H1 (cell line): ENCODE measurements around the gene FLT1. TPM values are rescaled to one million over a fixed set of nuclear protein-coding genes. Genes with fewer than 3 reads are reported as not detected.

Experiments used
- CTCF ChIA-PET: fragments of 300-600 bp; sonication (Branson Sonifier 250); formaldehyde crosslinking; loops from one replicate; lab custom pipeline; 2021; ENCODE audit not compliant: partially characterized antibody; lab: Charles Lee
- POLR2A ChIA-PET: fragments of 300-600 bp; sonication (Branson Sonifier 250); formaldehyde crosslinking; loops from one replicate; lab custom pipeline; 2021; ENCODE audit warnings: inconsistent platforms; ENCODE audit not compliant: partially characterized antibody; lab: Charles Lee
- DNase-seq, 2 experiments: peaks; one replicate each; pipeline versions ENCODE4 v3.0.0 to v3.0.0-alpha.2; 2010 to 2022; ENCODE audit warnings: low spot score in 2 of 2, low read depth in 1 of 2, mixed read lengths in 1 of 2
- FAIRE-seq: peaks from 2 replicates; lab custom pipeline; 2011; peaks lifted over from hg19 to GRCh38; lab: Jason Lieb, UNC
- H2AFZ ChIP-seq: 2 replicates; pipeline ENCODE4 v1.8.1; 2012; ENCODE audit warnings: low read length, inconsistent platforms
- H2AK5ac ChIP-seq: 2 replicates; pipeline ENCODE4 v1.6.1; 2013; ENCODE audit warnings: low read depth, low read length
- H2BK120ac ChIP-seq: replicated peaks from 2 replicates; pipeline ENCODE3; 2013; ENCODE audit warnings: low read depth, low read length, inconsistent platforms
- H2BK12ac ChIP-seq: 2 replicates; pipeline ENCODE4 v1.6.1; 2013; ENCODE audit warnings: low read depth, low read length
- H2BK15ac ChIP-seq: 2 replicates; pipeline ENCODE4 v1.6.1; 2013; ENCODE audit warnings: low read length
- H2BK20ac ChIP-seq: 2 replicates; pipeline ENCODE4 v1.6.1; 2013; ENCODE audit warnings: low read length
- H2BK5ac ChIP-seq: 2 replicates; pipeline ENCODE4 v1.6.1; 2013; ENCODE audit warnings: low read depth, low read length
- H3K14ac ChIP-seq: 2 replicates; pipeline ENCODE4 v1.6.1; 2013; ENCODE audit warnings: inconsistent platforms; ENCODE audit not compliant: insufficient read length
- H3K18ac ChIP-seq: 2 replicates; pipeline ENCODE4 v1.6.1; 2013; ENCODE audit warnings: low read length; ENCODE audit errors: extremely low read depth
- H3K23ac ChIP-seq: 2 replicates; pipeline ENCODE4 v1.6.1; 2013; ENCODE audit warnings: inconsistent platforms; ENCODE audit not compliant: insufficient read length
- H3K23me2 ChIP-seq: 2 replicates; pipeline ENCODE4 v1.6.1; 2013; ENCODE audit warnings: low read depth, low read length
- H3K27ac ChIP-seq: 2 replicates; pipeline ENCODE4 v1.6.1; 2011; ENCODE audit warnings: low read depth, low read length, inconsistent platforms
- H3K27me3 ChIP-seq, 4 experiments: replicated peaks in 1 of 4; 1 replicate in 1 of 4; 2 replicates in 3 of 4; pipeline versions ENCODE4 v1.6.1 to v1.8.1; 2011 to 2013; ENCODE audit warnings: low read length in 3 of 4, mild to moderate bottlenecking in 3 of 4, inconsistent platforms in 2 of 4, mixed read lengths in 2 of 4, moderate library complexity in 1 of 4; ENCODE audit not compliant: control insufficient read depth in 3 of 4, insufficient read depth in 3 of 4; ENCODE audit errors: extremely low read depth in 1 of 4
- H3K36me3 ChIP-seq, 4 experiments: 2 replicates each; pipeline versions ENCODE4 v1.6.1 to v1.8.1; 2011 to 2013; ENCODE audit warnings: mild to moderate bottlenecking in 4 of 4, low read length in 3 of 4, moderate library complexity in 2 of 4, control low read depth in 1 of 4, inconsistent platforms in 1 of 4; ENCODE audit not compliant: insufficient read depth in 4 of 4, control insufficient read depth in 2 of 4
- H3K4ac ChIP-seq: replicated peaks from 2 replicates; pipeline ENCODE3; 2013; ENCODE audit warnings: low read length, low read depth, mixed read lengths, inconsistent platforms; ENCODE audit not compliant: insufficient read length
- H3K4me1 ChIP-seq, 4 experiments: replicated peaks in 1 of 4; 1 replicate in 1 of 4; 2 replicates in 3 of 4; pipeline versions ENCODE4 v1.6.1 to v1.8.1; 2011 to 2013; ENCODE audit warnings: low read length in 3 of 4, inconsistent platforms in 2 of 4, mixed read lengths in 1 of 4; ENCODE audit not compliant: insufficient read depth in 4 of 4, control insufficient read depth in 3 of 4
- H3K4me2 ChIP-seq, 2 experiments: 2 replicates each; pipeline versions ENCODE4 v1.6.1 to v1.8.1; 2011 to 2013; ENCODE audit warnings: low read depth in 2 of 2, low read length in 2 of 2, control low read depth in 1 of 2, inconsistent platforms in 1 of 2, mild to moderate bottlenecking in 1 of 2; ENCODE audit not compliant: insufficient read depth in 1 of 2
- H3K4me3 ChIP-seq, 4 experiments: fragments of 200-600, 300-600 bp in 1 of 4; sonication (generic), shearing (Covaris generic), sonication (Bioruptor Twin) in 1 of 4; 2 replicates each; pipeline versions ENCODE4 v1.5.1 to v1.8.1; 2011 to 2016; ENCODE audit warnings: low read length in 4 of 4, low read depth in 3 of 4, control low read depth in 2 of 4, inconsistent platforms in 2 of 4, mild to moderate bottlenecking in 2 of 4, mixed read lengths in 1 of 4, moderate library complexity in 1 of 4; ENCODE audit not compliant: insufficient read depth in 2 of 4; ENCODE audit errors: extremely low read depth in 1 of 4
- H3K56ac ChIP-seq: replicated peaks from 2 replicates; pipeline ENCODE3; 2013; ENCODE audit warnings: low read depth, mild to moderate bottlenecking, mixed read lengths, low read length, inconsistent platforms; ENCODE audit not compliant: insufficient read length
- H3K79me1 ChIP-seq: 2 replicates; pipeline ENCODE4 v1.6.1; 2013; ENCODE audit warnings: low read depth, low read length, control low read depth
- H3K79me2 ChIP-seq, 2 experiments: 2 replicates each; pipeline versions ENCODE4 v1.6.1 to v1.8.1; 2012 to 2013; ENCODE audit warnings: low read length in 2 of 2, mild to moderate bottlenecking in 2 of 2, inconsistent platforms in 1 of 2; ENCODE audit not compliant: insufficient read depth in 2 of 2, control insufficient read depth in 1 of 2
- H3K9ac ChIP-seq, 4 experiments: replicated peaks in 1 of 4; 1 replicate in 1 of 4; 2 replicates in 3 of 4; pipeline versions ENCODE4 v1.6.1 to v1.8.1; 2011 to 2013; ENCODE audit warnings: low read depth in 3 of 4, low read length in 3 of 4, control low read depth in 2 of 4, mild to moderate bottlenecking in 2 of 4, moderate library complexity in 2 of 4, inconsistent platforms in 1 of 4; ENCODE audit errors: extremely low read depth in 1 of 4
- H3K9me3 ChIP-seq, 2 experiments: 2 replicates each; pipeline versions ENCODE4 v1.6.1 to v1.8.1; 2012 to 2013; ENCODE audit warnings: mild to moderate bottlenecking in 2 of 2, moderate library complexity in 2 of 2, control low read depth in 1 of 2, inconsistent platforms in 1 of 2, low read depth in 1 of 2, low read length in 1 of 2, mixed read lengths in 1 of 2; ENCODE audit not compliant: insufficient read depth in 2 of 2
- H4K20me1 ChIP-seq, 2 experiments: replicated peaks in 1 of 2; 2 replicates each; pipeline versions ENCODE3 to v1.8.1; 2011 to 2013; ENCODE audit warnings: inconsistent platforms in 2 of 2, low read length in 2 of 2, mild to moderate bottlenecking in 1 of 2; ENCODE audit not compliant: insufficient read depth in 2 of 2, control insufficient read depth in 1 of 2
- H4K5ac ChIP-seq: 2 replicates; pipeline ENCODE4 v1.6.1; 2013; ENCODE audit warnings: low read length, low read depth, mixed read lengths, inconsistent platforms; ENCODE audit not compliant: insufficient read length
- H4K8ac ChIP-seq: 2 replicates; pipeline ENCODE4 v1.8.0; 2013; ENCODE audit warnings: mild to moderate bottlenecking, moderate library complexity, low read length, inconsistent platforms; ENCODE audit not compliant: insufficient read depth; ENCODE audit errors: extremely low read depth
- H4K91ac ChIP-seq: replicated peaks from 2 replicates; pipeline ENCODE3; 2013; ENCODE audit warnings: low read length, mixed read lengths, inconsistent platforms; ENCODE audit not compliant: insufficient read length
- SP2 ChIP-seq: IDR thresholded peaks from 2 replicates; pipeline ENCODE4 v1.6.1; 2012; ENCODE audit warnings: mild to moderate bottlenecking, low read length, inconsistent platforms
- TEAD4 ChIP-seq: IDR thresholded peaks from 2 replicates; pipeline ENCODE4 v1.6.1; 2012; ENCODE audit warnings: low read depth, low read length, inconsistent platforms, mixed read lengths
- WGBS, 2 experiments: shearing (Covaris generic) in 1 of 2; methylation state at CpG; one replicate each; pipeline versions ENCODE4 v1.1.6 to v1.1.7; 2013 to 2015; ENCODE audit warnings: low lambda C conversion rate in 2 of 2, mixed read lengths in 2 of 2, inconsistent platforms in 1 of 2, low coverage in 1 of 2, missing lambda C conversion rate in 1 of 2; ENCODE audit not compliant: insufficient replicate concordance in 2 of 2, insufficient coverage in 1 of 2, insufficient read length in 1 of 2; ENCODE audit errors: extremely low coverage in 1 of 2, missing lambda C conversion rate in 1 of 2; 5-methylcytosine and 5-hydroxymethylcytosine counted together
- polyA plus RNA-seq, 7 experiments: library from polyadenylated mRNA; depleted of rRNA in 3 of 7; stranded (reverse) in 5 of 7; unstranded in 2 of 7; fragments of >200 nt in 5 of 7; fragments of 200-250 nt in 2 of 7; gene quantifications; 1 replicate in 5 of 7; 2 replicates in 1 of 7; 4 replicates in 1 of 7; pipeline versions ENCODE4 v1.2.1 to v1.2.3, GENCODE V29; 2011 to 2013; ENCODE audit warnings: missing spikeins in 2 of 7, mixed read lengths in 2 of 7
- total RNA-seq: library from RNA; stranded (reverse); fragmentation: NEBNext Ultra II Directional; extraction: Animal tissue kit (Norgen Biotek cat#: 25700); gene quantifications from 2 replicates; pipeline ENCODE4 v1.2.1, GENCODE V29; 2021
- TF ChIP-seq, protein P1 (sequence below): IDR thresholded peaks from 2 replicates; pipeline ENCODE4 v1.6.1; 2011; ENCODE audit warnings: low read depth, mild to moderate bottlenecking, low read length; ENCODE audit not compliant: insufficient read depth

The FLT1 gene
- total and polyA plus RNA-seq, 2 of the 8 experiments (the other 6 are each of a cell fraction or from before 2014, with no cell fraction given): 19.7 to 90.2 TPM

DNA sequence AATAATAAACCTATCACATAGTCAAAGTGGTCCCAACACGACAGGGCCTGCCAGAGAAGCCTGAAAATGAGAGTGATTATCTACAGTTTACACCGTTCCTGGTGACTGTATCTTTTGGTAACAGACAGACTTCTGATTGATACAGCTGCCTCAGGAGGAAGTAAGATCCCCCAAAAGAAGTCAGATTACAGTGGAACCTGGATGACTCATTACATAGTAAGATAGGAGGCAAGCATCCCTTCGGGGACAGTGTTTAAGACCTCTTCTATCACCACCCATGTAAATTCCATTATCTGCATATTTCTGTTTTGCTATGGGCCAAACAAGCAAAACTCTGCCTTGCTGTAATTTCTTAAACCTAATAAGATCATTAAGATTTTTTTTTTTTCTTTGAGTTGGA, 44.0 kb upstream of the FLT1 start:
- Histone ChIP-seq H4K20me1 (no peaks in the 10 kb centered on the region), H3K27ac (no peak overlapping the region), H2BK120ac (no peak overlapping the region), H3K79me2 (no peaks in the 10 kb centered on the region), H3K23me2 (no peaks in the 10 kb centered on the region), H3K9me3 (peaks cover 6 to 12% of the 10 kb centered on the region in 2 experiments), H3K23ac (no peak overlapping the region), H2BK12ac (no peak overlapping the region), H2BK5ac (no peak overlapping the region), H3K14ac (no peak overlapping the region), H3K9ac (no peak overlapping the region), H4K91ac (no peak overlapping the region), H3K4me2 (no peak overlapping the region), H3K4me3 (no peak overlapping the region), H2BK20ac (no peak overlapping the region), H3K79me1 (no peaks in the 10 kb centered on the region), H3K27me3 (no peaks in the 10 kb centered on the region), H3K36me3 (no peaks in the 10 kb centered on the region), H4K5ac (no peak overlapping the region), H4K8ac (no peak overlapping the region), H3K18ac (no peak overlapping the region), H2AK5ac (no peak overlapping the region), H3K4ac (no peak overlapping the region), H3K56ac (no peak overlapping the region), H2AFZ (no peak overlapping the region), H3K4me1 (peaks cover 0 to 3% (median 0%) of the 10 kb centered on the region in 4 experiments; a peak in 1 of 7 replicates), H2BK15ac (no peak overlapping the region)
- no peak for DNase-seq
- WGBS, 2 experiments: 95% methylated on average over 3 of the region's 3 CpGs; no CpG with 5 or more reads in 1 of the 2 experiments
- CTCF ChIA-PET: no interaction called here
- POLR2A ChIA-PET: no interaction called here
- FAIRE-seq: no peak
- no peak for TF ChIP-seq TEAD4
- TF ChIP-seq SP2: no peak
- TF ChIP-seq, protein P1, sequence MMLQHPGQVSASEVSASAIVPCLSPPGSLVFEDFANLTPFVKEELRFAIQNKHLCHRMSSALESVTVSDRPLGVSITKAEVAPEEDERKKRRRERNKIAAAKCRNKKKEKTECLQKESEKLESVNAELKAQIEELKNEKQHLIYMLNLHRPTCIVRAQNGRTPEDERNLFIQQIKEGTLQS: no peak
